DOHH2 (cell line): Measurements from ENCODE around the gene AFMID.

ENCODE experiments used
- H3F3A ChIP-seq: fragments of 200-600 bp; sonication (generic), shearing (Covaris generic); 2 replicates; pipeline ENCODE4 v1.6.0; 2016; ENCODE audit warnings: antibody characterized with exemption, mild to moderate bottlenecking; ENCODE audit not compliant: control insufficient read depth, insufficient read depth
- H3K27ac ChIP-seq: fragments of 200-600 bp; sonication (generic); 2 replicates; pipeline ENCODE4 v1.5.1; 2014; ENCODE audit warnings: low read depth, mild to moderate bottlenecking, low read length, moderate library complexity
- H3K27me3 ChIP-seq: fragments of 200-600 bp; sonication (generic); 2 replicates; pipeline ENCODE4 v1.6.1; 2014; ENCODE audit warnings: mild to moderate bottlenecking, low read length, mixed read lengths; ENCODE audit not compliant: control insufficient read depth
- H3K36me3 ChIP-seq: fragments of 200-600 bp; sonication (generic); 2 replicates; pipeline ENCODE4 v1.6.1; 2014; ENCODE audit warnings: mild to moderate bottlenecking, low read length, moderate library complexity, mixed read lengths; ENCODE audit not compliant: control insufficient read depth
- H3K4me1 ChIP-seq: fragments of 200-600 bp; sonication (generic); 2 replicates; pipeline ENCODE4 v1.6.1; 2014; ENCODE audit warnings: mild to moderate bottlenecking, low read length, mixed read lengths; ENCODE audit not compliant: control insufficient read depth
- H3K4me2 ChIP-seq: fragments of 200-600 bp; sonication (generic); 2 replicates; pipeline ENCODE4 v1.6.0; 2014; ENCODE audit warnings: mild to moderate bottlenecking, low read length, moderate library complexity
- H3K4me3 ChIP-seq: fragments of 200-600 bp; sonication (generic); 2 replicates; pipeline ENCODE4 v1.5.1; 2014; ENCODE audit warnings: mild to moderate bottlenecking, low read length, mixed read lengths
- H3K79me2 ChIP-seq: fragments of 200-600 bp; sonication (generic); 2 replicates; pipeline ENCODE4 v1.6.1; 2014; ENCODE audit warnings: mild to moderate bottlenecking, low read length, mixed read lengths; ENCODE audit not compliant: control insufficient read depth
- H3K9me2 ChIP-seq: fragments of 200-600 bp; sonication (generic); replicated peaks from 2 replicates; pipeline ENCODE4 v1.6.1; 2014; ENCODE audit warnings: mild to moderate bottlenecking, low read length, mixed read lengths; ENCODE audit not compliant: control insufficient read depth
- H3K9me3 ChIP-seq: fragments of 200-600 bp; sonication (generic); 2 replicates; pipeline ENCODE4 v1.6.1; 2014; ENCODE audit warnings: antibody characterized with exemption, low read length, mixed read lengths; ENCODE audit not compliant: control insufficient read depth, insufficient read depth
- H4K20me1 ChIP-seq: fragments of 200-600 bp; sonication (generic); 2 replicates; pipeline ENCODE4 v1.6.0; 2014; ENCODE audit warnings: low read depth, mild to moderate bottlenecking, antibody characterized with exemption, low read length, moderate library complexity; ENCODE audit not compliant: control insufficient read depth, insufficient read depth
- EZH2phosphoT487 ChIP-seq: fragments of 200-600 bp; sonication (generic); IDR thresholded peaks from 2 replicates; pipeline ENCODE4 v1.6.1; 2017; ENCODE audit warnings: borderline replicate concordance, mild to moderate bottlenecking, antibody characterized with exemption, low read length, moderate library complexity, mixed read lengths
- TF ChIP-seq, protein P1 (sequence below): fragments of 200-600 bp; sonication (generic); IDR thresholded peaks from one replicate; pipeline ENCODE4 v1.5.1; 2014; ENCODE audit warnings: antibody characterized with exemption, mild to moderate bottlenecking, low read depth, low read length; ENCODE audit not compliant: poor library complexity, severe bottlenecking

AFMID gene

DNA sequence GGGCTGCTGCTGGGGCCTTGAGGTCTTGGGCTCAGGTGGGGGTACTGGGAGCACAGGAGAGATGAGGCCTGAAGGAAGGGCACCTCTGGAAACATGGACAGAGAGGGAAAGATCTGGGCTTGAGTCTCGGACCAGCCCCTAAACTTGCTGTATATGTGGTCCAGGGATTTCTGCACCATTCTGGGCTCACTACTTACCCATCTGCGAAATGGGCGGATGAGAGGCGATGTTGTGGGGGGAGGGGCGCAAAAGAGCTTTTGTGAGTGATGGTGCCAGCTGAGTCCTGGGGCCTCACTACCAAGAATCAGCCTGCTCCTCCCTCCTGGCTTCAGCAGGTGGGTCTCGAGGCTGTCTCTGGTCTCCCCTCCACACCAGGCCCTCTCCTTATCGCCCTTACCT lies 40.7 kb upstream of the AFMID start:
- Histone ChIP-seq H3K27ac (no peak overlapping the region), H3K4me3 (no peak overlapping the region), H3F3A (peaks cover 12% of the 10 kb centered on the region), H3K4me1 (peaks cover 62% of the 10 kb centered on the region), H4K20me1 (no peaks in the 10 kb centered on the region), H3K36me3 (peaks cover 12% of the 10 kb centered on the region), H3K79me2 (no peaks in the 10 kb centered on the region), H3K9me2 (no peaks in the 10 kb centered on the region), H3K9me3 (no peaks in the 10 kb centered on the region), H3K27me3 (no peaks in the 10 kb centered on the region), H3K4me2 (peak overlapping the region; percentile 66; the same call in 1 of the 2 replicates)
- TF ChIP-seq, protein P1, sequence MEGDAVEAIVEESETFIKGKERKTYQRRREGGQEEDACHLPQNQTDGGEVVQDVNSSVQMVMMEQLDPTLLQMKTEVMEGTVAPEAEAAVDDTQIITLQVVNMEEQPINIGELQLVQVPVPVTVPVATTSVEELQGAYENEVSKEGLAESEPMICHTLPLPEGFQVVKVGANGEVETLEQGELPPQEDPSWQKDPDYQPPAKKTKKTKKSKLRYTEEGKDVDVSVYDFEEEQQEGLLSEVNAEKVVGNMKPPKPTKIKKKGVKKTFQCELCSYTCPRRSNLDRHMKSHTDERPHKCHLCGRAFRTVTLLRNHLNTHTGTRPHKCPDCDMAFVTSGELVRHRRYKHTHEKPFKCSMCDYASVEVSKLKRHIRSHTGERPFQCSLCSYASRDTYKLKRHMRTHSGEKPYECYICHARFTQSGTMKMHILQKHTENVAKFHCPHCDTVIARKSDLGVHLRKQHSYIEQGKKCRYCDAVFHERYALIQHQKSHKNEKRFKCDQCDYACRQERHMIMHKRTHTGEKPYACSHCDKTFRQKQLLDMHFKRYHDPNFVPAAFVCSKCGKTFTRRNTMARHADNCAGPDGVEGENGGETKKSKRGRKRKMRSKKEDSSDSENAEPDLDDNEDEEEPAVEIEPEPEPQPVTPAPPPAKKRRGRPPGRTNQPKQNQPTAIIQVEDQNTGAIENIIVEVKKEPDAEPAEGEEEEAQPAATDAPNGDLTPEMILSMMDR = no peak
- TF ChIP-seq EZH2phosphoT487 = no peak

DNA sequence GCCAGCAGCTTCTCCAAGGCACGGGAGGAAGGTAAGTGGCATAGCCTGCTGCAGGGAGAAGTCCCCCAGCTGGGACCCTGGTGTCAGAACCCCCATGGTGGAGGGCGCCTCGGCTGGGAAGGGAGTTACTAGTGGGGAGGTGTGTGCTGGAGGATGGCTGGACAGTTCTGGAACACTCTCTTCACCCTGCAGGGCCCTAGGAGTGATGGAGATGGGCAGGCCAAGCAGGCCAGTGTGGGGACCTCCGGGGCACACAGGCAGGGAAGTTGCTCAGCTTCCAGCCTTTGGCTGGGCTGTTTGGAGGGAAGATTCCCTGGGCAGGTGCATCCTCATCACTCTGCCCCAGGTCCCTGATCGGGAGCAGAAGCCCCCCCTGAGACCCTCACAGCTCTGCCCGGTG lies 40.3 kb upstream of the AFMID start:
- Histone ChIP-seq H3F3A (peaks cover 16% of the 10 kb centered on the region), H3K9me2 (no peaks in the 10 kb centered on the region), H3K4me3 (peak overlapping the region; percentile 49), H3K27ac (peak overlapping the region; percentile 63), H3K79me2 (no peaks in the 10 kb centered on the region), H3K27me3 (no peaks in the 10 kb centered on the region), H3K36me3 (peaks cover 8% of the 10 kb centered on the region), H3K9me3 (no peaks in the 10 kb centered on the region), H3K4me1 (peaks cover 66% of the 10 kb centered on the region), H3K4me2 (peak overlapping the region; percentile 66), H4K20me1 (no peaks in the 10 kb centered on the region)
- TF ChIP-seq EZH2phosphoT487 = no peak
- TF ChIP-seq, protein P1 = no peak

DNA sequence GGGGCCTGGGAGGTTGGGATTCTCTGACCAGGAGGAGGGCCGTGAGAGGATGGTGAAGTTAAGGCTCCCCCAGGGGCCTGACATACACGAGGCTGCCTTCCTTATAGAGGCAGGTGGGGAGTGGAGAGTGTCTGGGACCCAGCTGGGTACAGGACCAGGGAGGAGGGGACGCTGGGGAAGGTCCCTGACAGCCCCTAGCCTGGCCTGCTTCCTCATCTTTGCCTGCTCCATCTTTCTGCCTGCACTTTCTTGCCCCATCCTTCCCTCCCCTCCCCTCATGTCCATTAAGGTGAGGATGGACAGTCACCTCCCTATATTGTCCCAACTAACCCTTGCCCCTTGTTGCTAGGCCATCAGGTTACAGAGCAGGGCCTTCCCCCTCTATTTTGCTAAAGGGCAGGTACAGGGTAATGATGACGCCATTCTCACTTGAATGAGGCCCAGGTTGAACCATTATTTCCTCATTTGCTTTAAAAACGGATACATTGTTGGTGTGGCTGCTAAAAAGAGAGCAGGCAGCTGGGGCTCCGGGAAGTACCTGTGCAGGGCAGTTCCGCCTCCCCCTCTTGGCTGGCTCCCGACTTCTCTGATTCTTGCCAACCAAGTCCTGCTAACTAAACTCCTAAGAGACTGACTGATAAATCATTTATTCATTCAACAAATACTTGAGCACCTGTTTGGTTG lies 39.7 kb upstream of the AFMID start:
- peaks cover 19% of the 10 kb centered on the region for H3F3A ChIP-seq
- H3K9me3 ChIP-seq = no peaks in the 10 kb centered on the region
- H3K27ac ChIP-seq = peak overlapping the region; percentile 63
- H3K9me2 ChIP-seq = no peaks in the 10 kb centered on the region
- TF ChIP-seq, protein P1 = no peak
- TF ChIP-seq EZH2phosphoT487 = no peak
- H3K27me3 ChIP-seq = no peaks in the 10 kb centered on the region
- H3K79me2 ChIP-seq = no peaks in the 10 kb centered on the region
- peak overlapping the region; percentile 49 for H3K4me3 ChIP-seq
- H4K20me1 ChIP-seq = no peaks in the 10 kb centered on the region
- H3K4me1 ChIP-seq = peaks cover 72% of the 10 kb centered on the region
- H3K36me3 ChIP-seq = peaks cover 3% of the 10 kb centered on the region; the same call in 1 of the 2 replicates
- H3K4me2 ChIP-seq = peak overlapping the region; percentile 66
